HG02852 (cell line): ENCODE measurements around the gene MCRIP1.
"Not testable (repeated sequence)": the region's sequence is repeated elsewhere in the genome, so short reads cannot be mapped to it uniquely, and the experiment has no call there.

Experiments
- ATAC-seq: cut with Tn5 transposase; IDR thresholded peaks from one replicate; pipeline ENCODE4 v1.9.1; 2021; ENCODE audit warnings: mild to moderate bottlenecking, moderate library complexity; ENCODE audit not compliant: unreplicated experiment

Gene MCRIP1

DNA sequence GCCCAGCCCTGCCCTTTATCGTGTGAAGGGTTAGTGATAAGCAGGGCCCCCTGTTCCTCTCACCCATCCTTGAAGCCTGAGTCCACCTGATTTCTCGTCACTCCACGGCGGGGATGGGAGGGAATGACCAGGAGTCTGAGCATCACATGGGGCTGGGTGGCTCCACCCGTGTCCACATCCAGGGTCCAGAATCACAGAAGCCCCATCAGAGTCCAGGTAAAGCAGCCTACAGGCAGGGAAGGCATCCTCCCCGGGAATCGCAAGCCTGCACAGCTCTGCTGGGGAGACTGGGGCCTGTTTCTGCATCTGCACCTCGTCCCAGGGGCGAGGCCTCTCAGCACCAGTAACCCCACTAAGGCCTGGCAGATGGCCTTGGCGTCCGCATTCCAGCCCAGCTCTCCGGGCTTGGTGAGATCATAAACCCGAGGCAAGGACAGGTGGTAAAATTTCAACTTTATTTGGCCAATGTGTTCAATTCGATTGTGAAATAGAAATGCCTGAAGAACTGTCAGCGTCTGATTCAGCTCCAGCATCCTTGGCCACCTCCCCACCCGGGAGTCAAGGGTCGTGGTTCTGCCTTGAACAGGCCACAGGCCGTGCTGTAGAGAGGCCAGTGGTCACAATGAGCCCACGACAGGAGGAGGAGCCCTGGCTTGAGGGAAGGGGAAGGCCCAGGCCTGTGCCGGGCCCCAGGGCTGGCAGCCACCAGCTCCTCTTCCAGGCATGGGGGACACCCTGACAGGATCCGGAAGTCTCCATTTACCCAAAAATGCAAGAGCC is 9.8 kb upstream of the MCRIP1 start:
- no peak for ATAC-seq

DNA sequence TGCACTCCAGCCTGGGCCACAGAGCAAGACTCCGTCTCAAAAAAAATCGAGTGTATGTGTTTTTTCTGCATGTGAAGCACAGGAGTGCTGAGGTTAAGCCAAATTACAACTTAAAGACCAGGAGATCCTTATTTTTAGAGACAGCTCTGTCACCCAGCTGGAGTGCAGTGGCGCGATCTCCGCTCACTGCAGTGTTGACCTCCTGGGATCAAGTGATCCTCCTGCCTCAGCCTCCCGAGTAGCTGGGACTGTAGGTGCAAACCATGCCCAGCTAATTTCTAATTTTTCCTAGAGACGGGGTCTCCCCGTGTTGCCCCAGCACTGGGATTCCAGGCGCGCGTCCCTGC is 9.3 kb upstream of the MCRIP1 start:
- ATAC-seq: no peak

DNA sequence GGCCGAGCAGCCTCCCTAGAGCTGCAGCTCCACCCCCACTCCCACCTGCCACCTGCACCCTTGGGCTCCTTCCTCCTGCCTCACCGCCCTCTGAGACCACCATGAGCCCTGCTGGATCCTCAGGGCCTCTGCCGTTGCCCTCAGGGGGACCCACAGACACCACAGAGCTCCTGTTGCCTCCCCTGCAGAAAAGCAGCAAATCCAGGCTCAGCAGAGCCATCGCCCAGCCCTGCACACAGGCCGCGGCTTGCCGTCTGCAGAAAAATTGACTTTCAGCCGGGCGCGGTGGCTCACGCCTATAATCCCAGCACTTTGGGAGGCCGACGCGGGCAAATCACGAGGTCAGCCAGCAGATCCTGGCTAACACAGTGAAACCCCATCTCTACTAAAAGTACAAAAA is 8.8 kb upstream of the MCRIP1 start:
- ATAC-seq: no peak

DNA sequence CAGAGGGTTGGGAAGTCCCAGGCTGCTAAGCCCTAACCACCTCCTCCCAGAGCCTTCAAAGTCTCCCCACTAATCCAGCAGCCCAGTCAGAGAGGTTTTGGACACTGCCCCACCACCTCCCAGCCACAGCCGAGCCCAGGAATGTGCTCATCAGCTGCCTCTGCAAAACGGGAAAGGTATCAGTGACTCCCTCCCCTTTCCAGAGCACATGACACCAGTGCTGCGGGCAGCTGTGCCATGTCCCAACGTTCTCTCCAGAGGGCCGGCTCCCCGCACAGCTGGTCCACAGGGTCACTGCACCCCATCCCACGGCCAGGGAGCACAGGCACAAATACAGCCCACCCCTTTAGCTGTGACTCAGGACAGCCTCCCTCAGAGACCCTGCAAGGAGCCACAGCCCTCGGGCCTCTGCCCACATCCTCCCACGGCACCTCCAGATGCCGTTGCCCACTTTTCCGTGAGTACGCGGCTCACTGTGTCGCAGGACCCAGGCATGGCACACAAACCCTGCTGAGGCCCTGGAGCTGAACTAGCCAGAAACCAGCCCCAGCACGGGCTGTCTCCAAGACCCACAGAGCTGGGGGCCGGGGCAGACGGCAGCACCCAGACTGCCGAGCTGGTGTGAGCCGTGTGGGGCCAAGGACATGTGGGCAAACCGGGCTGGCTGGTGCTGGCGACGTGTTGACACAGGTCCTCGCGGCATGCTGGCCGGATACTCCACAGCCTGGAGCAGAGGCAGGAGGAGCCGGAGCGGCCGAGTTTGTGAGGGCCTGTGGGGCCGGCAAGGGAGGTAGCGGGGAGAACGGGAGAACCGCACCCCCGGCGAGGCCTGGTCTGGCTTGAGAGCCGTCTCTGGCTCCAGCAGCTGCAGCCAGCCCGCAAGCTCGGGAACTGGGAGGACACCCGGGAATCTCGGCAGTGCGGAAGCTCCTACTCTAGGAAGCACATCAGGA is 8.0 kb upstream of the MCRIP1 start:
- no peak for ATAC-seq

DNA sequence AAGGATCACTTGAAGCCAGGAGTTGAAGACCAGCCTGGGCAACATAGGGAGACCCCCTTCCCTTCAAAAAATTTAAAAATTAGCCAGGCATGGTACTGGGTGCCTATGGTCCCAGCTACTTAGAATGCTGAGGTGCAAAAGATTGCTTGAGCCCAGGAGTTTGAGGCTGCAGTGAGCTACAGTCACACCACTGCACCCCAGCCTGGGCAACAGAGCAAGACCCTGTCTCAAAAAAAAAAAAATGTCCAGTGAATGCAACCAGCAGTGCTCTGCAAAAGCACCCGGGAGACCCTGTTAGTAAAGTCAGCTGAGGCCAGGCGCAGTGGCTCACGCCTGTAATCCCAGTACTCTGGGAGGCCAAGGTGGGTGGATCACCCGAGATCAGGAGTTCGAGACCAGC is 7.0 kb upstream of the MCRIP1 start:
- not testable (repeated sequence) for ATAC-seq

DNA sequence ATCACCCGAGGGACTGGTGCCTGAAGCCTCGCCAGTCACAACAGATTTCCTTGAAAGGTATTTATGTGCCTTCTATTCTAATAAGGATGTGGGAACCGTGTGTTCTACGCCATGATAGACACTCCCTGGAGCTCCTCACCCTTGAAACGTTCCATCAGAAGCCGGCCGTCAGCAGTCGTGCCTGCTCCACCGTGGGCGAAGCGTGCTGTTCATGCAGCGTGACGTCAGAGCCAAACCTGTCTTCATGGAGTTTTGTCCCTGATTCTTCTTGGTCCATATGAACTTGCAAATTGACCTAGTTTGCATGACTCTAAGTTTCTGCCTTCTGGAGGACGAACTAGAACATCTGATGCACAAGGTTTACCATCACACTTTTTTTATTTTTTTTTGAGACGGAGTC is 6.2 kb upstream of the MCRIP1 start:
- ATAC-seq: no peak

DNA sequence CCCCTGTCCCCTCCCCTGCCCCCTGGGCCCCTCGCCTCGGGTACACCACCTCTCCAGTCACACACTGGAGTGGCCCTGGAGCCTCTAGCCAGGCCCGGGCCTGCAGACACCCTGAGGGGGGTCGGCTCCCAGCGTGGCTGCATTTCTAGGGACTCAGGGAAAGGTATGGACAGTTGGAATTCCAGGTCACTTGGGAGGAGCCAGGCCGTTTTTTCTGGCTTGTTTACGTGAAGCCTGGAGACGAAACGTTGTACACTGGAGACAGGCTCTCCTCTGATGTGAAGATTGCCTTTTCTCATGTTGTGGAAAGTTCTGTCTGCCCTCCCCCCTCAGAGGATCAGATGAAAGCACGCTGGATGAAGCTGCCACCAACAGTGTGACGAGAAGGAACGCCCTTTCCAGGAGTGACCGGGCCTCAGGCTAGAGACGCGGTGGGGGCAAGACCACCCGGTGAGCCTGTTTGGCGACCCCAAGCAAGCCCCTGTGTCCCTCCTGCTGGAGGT is 5.7 kb upstream of the MCRIP1 start:
- ATAC-seq: no peak

DNA sequence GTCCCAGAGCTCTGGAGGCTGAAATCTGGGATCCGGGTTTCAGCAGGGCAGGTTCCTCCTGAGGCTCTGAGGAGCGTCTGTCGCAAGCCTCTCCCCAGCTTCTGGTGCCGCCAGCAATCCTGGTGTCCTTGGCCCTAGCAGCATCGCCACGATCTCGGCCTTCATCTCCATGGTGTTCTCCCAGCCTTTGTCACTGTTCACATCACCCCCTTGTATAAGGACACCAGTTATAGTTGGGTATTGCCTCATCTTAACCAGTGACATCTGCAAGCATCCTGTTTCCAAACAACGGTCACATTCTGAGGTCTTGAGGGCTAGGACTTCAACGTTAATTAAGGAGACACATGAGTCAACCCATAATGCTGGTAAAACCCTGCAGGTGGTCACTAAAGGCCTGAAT is 4.5 kb upstream of the MCRIP1 start:
- no peak for ATAC-seq

DNA sequence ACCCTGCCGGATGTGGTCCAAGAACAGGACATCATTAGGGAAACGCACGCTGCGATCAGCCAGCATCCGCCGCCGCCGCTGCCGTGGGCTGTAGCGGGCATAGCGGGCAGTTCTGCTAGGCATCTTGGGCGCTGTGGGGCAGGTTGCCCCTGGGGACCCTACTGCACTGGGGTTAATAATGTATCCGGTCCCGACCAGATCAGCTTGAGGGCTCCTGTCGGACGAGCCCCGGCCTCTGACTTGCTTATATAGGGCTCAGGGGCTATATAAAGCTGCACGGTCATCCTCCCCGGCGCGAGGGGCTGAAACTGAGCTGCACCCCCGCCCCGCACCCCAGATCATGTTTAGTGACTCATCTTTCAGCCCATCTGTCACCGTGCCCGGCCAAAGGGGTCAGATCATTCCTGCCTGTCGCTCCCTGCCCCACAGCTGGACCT is 1.8 kb upstream of the MCRIP1 start, which contains the start of gene PPP1R27:
Gene PPP1R27, minus strand, starts transcription at position 220 of the 437 bp plus-strand sequence. Its CDS starts 97 bp downstream, at position 123.
- no peak for ATAC-seq

DNA sequence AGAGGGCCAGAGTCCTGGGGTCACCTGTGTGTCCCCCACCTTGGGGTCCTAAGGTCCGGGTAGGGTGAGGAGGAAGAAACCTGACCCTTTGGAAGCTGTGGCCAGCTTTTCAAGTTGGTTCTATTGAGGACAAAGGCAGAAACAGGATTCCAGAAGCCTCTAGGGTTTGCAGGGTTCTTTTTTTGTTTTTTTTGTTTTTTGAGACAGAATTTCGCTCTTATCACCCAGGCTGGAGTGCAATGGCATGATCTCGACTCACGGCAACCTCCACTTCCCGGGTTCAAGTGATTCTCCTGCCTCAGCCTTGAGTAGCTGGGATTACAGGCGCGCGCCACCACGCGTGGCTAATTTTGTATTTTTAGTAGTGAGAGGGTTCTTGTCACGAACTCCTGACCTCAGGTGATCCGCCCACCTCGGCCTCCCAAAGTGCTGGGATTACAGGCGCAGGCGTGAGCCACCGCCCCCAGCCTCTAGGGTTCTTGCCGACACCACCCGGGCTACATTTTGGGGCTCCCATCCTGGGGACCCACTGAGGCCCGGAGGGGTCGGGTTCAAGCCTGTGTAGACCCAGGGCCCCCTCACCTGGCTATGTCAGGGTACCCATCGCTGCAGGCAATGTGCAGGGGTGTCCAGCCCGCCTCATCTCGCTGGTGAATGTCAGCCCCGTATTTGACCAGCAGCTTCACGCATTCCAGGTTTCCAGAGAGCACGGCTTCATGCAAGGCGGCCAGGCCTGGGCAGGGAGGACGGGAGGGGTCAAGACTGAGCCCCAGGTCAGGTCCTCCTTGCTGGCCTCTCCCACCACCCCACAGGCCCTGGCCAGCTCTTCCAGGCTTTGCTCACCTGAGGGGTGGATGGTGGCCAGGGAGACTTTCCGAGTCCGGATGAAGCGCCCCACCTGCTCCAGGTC is 1.1 kb upstream of the MCRIP1 start:
- no peak for ATAC-seq

DNA sequence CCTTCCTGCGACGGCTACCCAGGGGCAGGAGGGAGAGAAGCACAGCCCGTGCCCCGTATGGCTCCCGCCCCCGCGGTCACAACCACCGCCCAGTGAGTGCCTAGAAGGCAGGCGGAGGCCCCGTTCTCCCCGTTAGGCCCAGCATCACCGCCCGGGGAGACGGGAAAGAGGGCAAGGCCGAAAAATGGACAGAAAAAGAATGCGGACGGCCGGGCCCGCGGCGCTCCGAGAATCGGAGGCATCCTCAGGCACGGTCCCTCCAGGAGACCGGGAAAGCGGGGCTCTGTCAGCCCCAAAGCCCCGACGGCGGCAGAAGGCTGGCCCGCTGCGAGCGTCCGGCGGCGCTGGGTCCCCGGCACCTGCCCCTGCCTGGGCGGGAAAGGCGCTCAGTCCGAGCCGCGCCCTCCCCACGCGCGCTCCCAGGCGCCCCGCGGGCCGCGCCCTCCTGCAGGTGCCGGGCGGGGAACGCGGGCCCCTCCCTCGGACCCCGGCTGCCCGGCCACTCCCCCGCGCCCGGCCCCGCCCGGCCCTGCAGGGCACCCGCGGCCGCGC is 407 bp downstream of the MCRIP1 start:
- ATAC-seq: peak; percentile 57

DNA sequence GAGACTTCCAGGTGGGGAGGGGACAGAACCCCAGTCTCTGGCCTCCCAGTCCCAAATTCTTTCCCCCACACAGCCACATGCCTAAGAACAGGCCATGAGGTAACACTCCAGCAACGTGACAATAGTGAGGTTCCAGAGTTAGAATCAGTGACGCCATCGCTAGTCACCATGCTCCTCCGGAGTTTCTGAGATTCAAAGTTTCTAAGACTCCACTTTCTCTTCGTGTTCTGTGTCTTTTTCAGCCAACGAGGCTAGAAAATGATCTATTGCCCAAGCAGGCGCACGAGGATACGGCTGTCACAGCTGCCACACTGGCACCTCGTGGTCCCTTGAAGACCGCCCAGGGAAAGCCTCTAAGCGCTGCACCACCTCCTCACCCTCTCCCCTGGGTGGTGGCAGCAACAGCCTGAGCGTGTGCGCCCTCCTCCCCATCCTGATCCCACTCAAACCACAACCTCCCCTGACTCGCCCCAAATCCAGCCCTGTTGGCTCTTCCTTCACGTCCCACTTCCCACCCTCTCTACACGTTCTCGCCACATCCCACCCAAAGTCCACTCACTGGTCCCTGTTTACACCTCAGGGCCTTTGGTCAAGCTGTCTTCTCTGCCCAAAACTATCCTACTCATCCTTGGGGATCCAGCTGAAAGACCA is 1.0 kb downstream of the MCRIP1 start:
- ATAC-seq: no peak

DNA sequence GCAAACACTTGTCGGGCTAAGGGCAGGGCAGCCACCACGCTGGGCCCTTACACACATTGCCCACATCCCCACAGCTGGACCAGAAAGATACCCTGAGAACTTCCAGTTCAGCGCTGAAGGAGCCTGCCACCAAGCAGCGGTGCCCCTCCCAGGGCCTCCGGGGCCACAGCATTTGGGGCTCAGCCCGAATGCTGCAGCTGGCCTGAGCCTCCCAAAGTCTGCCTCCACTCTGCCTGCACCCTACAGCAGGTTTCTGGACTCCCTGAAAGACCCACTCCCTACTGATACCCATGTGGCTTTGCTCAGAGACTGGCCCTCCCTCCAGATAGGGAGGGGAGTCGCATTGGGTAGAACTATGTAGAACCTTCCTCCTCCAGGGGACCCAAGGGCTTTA is 1.5 kb downstream of the MCRIP1 start:
- ATAC-seq: no peak

DNA sequence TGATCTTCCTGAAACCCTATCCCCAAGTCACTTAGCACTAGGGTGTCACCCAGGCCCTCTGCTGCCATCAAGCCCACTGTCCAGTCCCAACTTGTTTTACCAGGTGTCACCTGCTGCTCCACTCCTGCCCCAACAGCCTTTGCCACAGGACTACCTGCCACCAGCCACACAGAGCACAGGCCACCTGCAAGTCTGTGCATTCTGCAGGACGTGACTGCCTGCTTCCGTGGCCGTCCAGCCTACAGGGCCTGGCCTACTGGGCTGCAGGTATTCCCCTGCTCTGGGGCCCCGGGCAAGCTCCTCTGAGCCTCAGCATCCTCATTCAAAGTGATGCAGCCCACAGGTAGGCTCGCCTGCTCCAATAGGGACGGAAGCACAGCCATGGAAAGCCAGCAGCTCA is 3.2 kb downstream of the MCRIP1 start:
- ATAC-seq: no peak

DNA sequence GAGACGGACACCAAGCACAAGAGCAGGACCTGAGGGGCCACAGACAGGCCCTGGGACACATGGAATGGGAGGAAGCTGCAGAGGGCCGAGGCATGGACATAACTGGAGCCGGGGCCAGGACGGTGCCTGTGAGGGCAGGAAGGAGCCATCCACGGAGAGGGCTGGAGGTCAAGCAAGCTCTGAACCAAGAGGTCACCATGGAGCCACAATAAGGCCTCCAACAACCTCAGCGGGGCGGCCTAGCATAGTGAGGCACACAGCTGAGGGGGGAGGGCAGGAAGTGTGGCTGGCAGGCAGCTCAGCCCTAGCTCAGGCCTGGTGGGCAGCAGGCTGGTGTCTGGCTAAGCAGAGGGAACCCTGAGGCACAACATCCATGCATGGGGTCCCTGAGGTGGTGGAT is 4.4 kb downstream of the MCRIP1 start:
- no peak for ATAC-seq

DNA sequence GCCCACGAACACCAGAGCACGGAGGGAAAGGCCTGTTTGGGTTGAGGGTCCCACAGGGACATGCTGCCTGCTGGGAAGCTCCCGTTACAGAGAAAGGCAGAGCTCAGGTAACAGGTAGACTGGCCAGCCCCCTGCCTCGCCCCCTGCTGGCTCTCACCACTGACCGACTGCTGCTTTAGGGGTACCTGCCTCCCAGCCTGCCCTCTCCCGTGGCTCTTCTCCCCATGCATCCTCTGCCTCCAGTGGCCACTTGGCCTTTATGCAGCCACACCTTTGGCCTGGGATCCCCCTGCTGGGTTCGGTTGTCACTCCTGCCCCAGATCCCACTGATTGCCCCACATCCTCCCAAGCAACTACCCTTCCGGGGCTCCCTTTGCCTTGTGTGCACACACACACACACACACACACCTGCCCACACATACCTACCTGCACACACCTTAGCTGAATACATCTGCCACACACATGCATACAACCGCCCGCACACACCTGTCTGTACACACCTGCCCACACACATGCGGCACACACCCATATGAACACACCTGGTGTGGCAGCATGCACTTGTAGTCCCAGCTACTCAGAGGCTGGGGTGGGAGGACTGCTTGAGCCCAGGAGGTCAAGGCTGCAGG is 7.1 kb downstream of the MCRIP1 start:
- ATAC-seq: no peak

DNA sequence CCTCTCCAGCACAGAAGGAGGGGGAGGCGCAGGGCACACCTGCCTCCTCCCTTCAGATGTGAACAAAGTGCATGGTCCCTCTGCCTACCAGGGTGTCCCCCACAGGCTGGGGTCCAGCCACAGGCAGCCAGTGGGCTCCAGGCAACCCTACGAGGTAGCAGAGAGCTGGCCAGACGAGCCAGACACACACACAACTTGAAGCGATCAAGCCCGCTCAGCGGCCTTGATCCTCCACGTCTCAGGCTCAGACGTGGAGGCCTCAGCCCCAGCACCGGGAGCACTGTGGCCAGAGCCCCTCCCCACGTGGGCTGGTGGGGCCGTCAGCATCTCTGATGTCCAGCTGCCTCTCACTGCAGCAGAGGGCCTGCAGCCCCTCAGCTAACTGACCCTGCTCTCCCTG is 8.5 kb downstream of the MCRIP1 start:
- ATAC-seq: no peak

DNA sequence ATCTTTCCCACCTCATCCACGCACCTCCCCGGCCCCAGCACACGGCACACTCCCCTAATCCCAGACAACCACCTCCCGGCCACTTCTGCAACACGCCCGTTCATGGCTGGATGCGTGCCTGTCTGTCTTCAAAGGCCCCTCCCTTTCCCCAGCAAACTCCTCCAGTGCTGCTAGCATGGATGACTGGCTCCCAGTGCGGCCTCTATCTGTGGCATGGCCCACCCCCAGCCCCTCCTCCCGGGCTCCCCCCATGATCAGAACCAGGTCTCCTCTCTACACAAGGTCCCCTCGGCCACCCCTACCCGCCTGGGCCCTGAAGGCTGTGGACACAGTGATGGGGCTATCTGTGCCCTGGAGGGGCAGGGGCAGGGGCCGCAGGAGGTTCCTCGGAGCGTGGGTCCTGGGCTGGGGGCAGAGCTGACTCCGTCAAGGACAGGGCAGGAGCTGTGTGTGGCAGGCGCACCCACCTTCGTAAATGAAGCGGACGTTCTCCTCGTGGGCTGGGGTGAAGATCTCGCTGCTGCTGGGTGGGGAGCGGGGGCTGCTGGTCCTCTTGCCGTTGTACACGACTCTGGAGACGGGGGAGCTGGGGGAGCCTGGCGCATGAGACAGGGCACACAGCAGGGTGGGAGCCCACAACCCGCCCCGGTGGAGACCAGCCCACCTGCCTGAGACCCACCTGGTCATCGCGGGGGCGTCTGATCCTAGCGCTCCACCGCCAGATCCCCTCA is 9.1 kb downstream of the MCRIP1 start:
- ATAC-seq: no peak
